ENCODE data around the gene MRPS23. TPM values are rescaled to one million over a fixed set of nuclear protein-coding genes. Genes with fewer than 3 reads are reported as not detected.

MRPS23 gene
- total and polyA plus RNA-seq, 2 of the 13 experiments (the other 11 are each of a cell fraction or from before 2014, with no cell fraction given), result 63.2 to 181 TPM

- TF ChIP-seq, protein P1, sequence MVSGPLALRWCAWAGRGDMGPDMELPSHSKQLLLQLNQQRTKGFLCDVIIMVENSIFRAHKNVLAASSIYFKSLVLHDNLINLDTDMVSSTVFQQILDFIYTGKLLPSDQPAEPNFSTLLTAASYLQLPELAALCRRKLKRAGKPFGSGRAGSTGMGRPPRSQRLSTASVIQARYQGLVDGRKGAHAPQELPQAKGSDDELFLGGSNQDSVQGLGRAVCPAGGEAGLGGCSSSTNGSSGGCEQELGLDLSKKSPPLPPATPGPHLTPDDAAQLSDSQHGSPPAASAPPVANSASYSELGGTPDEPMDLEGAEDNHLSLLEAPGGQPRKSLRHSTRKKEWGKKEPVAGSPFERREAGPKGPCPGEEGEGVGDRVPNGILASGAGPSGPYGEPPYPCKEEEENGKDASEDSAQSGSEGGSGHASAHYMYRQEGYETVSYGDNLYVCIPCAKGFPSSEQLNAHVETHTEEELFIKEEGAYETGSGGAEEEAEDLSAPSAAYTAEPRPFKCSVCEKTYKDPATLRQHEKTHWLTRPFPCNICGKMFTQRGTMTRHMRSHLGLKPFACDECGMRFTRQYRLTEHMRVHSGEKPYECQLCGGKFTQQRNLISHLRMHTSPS (CRISPR knock-in tag; IDR thresholded peaks at IDR 0.05; ENCODE audit: low read depth), result peak; percentile 86
- TF ChIP-seq, protein P2, sequence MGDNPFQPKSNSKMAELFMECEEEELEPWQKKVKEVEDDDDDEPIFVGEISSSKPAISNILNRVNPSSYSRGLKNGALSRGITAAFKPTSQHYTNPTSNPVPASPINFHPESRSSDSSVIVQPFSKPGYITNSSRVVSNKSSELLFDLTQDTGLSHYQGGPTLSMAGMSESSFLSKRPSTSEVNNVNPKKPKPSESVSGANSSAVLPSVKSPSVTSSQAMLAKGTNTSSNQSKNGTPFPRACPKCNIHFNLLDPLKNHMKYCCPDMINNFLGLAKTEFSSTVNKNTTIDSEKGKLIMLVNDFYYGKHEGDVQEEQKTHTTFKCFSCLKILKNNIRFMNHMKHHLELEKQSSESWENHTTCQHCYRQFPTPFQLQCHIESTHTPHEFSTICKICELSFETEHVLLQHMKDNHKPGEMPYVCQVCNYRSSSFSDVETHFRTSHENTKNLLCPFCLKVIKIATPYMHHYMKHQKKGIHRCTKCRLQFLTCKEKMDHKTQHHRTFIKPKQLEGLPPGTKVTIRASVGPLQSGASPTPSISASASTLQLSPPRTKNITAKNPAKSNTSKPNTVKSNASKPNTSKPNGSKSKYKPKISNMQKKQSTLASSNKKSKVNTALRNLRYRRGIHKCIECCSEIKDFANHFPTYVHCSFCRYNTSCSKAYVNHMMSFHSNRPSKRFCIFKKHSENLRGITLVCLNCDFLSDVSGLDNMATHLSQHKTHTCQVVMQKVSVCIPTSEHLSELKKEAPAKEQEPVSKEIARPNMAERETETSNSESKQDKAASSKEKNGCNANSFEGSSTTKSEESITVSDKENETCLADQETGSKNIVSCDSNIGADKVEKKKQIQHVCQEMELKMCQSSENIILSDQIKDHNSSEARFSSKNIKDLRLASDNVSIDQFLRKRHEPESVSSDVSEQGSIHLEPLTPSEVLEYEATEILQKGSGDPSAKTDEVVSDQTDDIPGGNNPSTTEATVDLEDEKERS (CRISPR knock-in tag; IDR thresholded peaks at IDR 0.05), result no peak
- TF ChIP-seq PLRG1 (conservative IDR thresholded peaks at IDR 0.05) (no peak), ZBTB42 (CRISPR knock-in tag; IDR thresholded peaks at IDR 0.05) (no peak), ZNF589 (CRISPR knock-in tag; conservative IDR thresholded peaks at IDR 0.05) (peak; percentile 59; the same call in 1 of the 2 replicates), ZNF484 (CRISPR knock-in tag; IDR thresholded peaks at IDR 0.05; ENCODE audit: borderline replicate concordance, low read depth) (no peak), PTBP1 (IDR thresholded peaks at IDR 0.05; ENCODE audit: low read depth, low read length, poor library complexity, severe bottlenecking) (no peak), TGIF2 (CRISPR knock-in tag; IDR thresholded peaks at IDR 0.05) (peak; percentile 95), KLF13 (CRISPR knock-in tag; IDR thresholded peaks at IDR 0.05) (no peak), ZNF782 (CRISPR knock-in tag; IDR thresholded peaks at IDR 0.05; ENCODE audit: borderline replicate concordance) (no peak), CREB1 (IDR thresholded peaks at IDR 0.05) (no peak), CREB1 (CRISPR knock-in tag; IDR thresholded peaks at IDR 0.05) (peak; percentile 65), TRIM24 (CRISPR knock-in tag; IDR thresholded peaks at IDR 0.05) (no peak), ZNF709 (CRISPR knock-in tag; IDR thresholded peaks at IDR 0.05) (no peak), CC2D1A (CRISPR knock-in tag; IDR thresholded peaks at IDR 0.05) (no peak), DMTF1 (CRISPR knock-in tag; IDR thresholded peaks at IDR 0.05) (no peak), ZNF180 (CRISPR knock-in tag; IDR thresholded peaks at IDR 0.05; ENCODE audit: borderline replicate concordance, low read depth) (no peak), EZH2 (conservative IDR thresholded peaks at IDR 0.05; ENCODE audit: low read depth, low read length) (no peak), ZZZ3 (CRISPR knock-in tag; IDR thresholded peaks at IDR 0.05; ENCODE audit: borderline replicate concordance) (no peak), ZNF737 (CRISPR knock-in tag; IDR thresholded peaks at IDR 0.05; ENCODE audit: borderline replicate concordance) (no peak)
- TF ChIP-seq, protein P3, sequence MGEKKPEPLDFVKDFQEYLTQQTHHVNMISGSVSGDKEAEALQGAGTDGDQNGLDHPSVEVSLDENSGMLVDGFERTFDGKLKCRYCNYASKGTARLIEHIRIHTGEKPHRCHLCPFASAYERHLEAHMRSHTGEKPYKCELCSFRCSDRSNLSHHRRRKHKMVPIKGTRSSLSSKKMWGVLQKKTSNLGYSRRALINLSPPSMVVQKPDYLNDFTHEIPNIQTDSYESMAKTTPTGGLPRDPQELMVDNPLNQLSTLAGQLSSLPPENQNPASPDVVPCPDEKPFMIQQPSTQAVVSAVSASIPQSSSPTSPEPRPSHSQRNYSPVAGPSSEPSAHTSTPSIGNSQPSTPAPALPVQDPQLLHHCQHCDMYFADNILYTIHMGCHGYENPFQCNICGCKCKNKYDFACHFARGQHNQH (CRISPR knock-in tag; IDR thresholded peaks at IDR 0.05), result no peak; the same call in 1 of the 2 replicates
Observed at GRCh38 chr17:57879437-57880085, 29.7 kb upstream of the MRPS23 start (continued).

All from HepG2 (cell line).